SK-N-SH (cell line): ENCODE results near the gene FYN.

Experiments
- FOXM1 ChIP-seq: IDR thresholded peaks from 2 replicates; pipeline ENCODE4 v1.4.0; 2012; ENCODE audit warnings: low read depth, mild to moderate bottlenecking
- GABPA ChIP-seq: IDR thresholded peaks from 2 replicates; pipeline ENCODE4 v1.4.0; 2012; ENCODE audit warnings: low read depth, mild to moderate bottlenecking
- MXI1 ChIP-seq: IDR thresholded peaks from 2 replicates; pipeline ENCODE4 v1.6.1; 2012; ENCODE audit warnings: mild to moderate bottlenecking, low read depth, low read length, improper control_type of control experiment
- POLR2AphosphoS5 ChIP-seq: IDR thresholded peaks from 2 replicates; pipeline ENCODE4 v1.6.1; 2012; ENCODE audit warnings: low read depth, low read length
- REST ChIP-seq: IDR thresholded peaks from 2 replicates; pipeline ENCODE4 v1.6.1; 2012; ENCODE audit warnings: mild to moderate bottlenecking, low read depth, low read length, moderate library complexity
- RXRA ChIP-seq: IDR thresholded peaks from 2 replicates; pipeline ENCODE4 v1.4.0; 2012; ENCODE audit warnings: low read depth, mild to moderate bottlenecking, borderline replicate concordance
- SMC3 ChIP-seq: IDR thresholded peaks from 2 replicates; pipeline ENCODE4 v1.6.1; 2012; ENCODE audit warnings: low read depth, low read length, improper control_type of control experiment
- TF ChIP-seq, protein P1 (sequence below): fragments of 200-600 bp; sonication (generic); IDR thresholded peaks from 2 replicates; pipeline ENCODE4 v1.6.1; 2017; ENCODE audit warnings: antibody characterized with exemption, mild to moderate bottlenecking, moderate library complexity
- TF ChIP-seq, protein P2 (sequence below): IDR thresholded peaks from 2 replicates; pipeline ENCODE4; 2012

DNA sequence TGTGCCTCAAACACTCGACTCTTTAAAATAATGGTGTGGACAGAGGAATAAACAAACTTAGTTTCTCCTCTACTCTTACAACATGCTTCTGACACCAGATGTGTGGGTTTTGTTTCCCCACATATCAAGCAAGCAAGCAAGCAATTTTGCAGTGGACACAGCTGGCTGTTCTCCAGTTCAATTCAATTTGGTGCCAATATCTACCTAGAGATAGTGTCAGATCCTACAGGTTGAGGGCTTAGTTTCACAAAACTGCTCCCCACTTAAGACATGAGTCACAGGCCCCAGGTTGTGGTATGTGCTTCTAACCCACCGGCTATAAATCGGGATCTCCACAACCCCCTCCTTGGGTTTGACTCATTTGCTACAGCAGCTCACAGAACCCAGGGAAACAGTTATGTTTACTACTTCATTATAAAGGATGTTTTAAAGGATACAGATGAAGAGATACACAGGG, 136.2 kb downstream of the FYN start:
- TF ChIP-seq, protein P1, sequence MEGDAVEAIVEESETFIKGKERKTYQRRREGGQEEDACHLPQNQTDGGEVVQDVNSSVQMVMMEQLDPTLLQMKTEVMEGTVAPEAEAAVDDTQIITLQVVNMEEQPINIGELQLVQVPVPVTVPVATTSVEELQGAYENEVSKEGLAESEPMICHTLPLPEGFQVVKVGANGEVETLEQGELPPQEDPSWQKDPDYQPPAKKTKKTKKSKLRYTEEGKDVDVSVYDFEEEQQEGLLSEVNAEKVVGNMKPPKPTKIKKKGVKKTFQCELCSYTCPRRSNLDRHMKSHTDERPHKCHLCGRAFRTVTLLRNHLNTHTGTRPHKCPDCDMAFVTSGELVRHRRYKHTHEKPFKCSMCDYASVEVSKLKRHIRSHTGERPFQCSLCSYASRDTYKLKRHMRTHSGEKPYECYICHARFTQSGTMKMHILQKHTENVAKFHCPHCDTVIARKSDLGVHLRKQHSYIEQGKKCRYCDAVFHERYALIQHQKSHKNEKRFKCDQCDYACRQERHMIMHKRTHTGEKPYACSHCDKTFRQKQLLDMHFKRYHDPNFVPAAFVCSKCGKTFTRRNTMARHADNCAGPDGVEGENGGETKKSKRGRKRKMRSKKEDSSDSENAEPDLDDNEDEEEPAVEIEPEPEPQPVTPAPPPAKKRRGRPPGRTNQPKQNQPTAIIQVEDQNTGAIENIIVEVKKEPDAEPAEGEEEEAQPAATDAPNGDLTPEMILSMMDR: no peak
- TF ChIP-seq FOXM1: no peak
- no peak for TF ChIP-seq SMC3
- TF ChIP-seq MXI1: no peak
- TF ChIP-seq, protein P2, sequence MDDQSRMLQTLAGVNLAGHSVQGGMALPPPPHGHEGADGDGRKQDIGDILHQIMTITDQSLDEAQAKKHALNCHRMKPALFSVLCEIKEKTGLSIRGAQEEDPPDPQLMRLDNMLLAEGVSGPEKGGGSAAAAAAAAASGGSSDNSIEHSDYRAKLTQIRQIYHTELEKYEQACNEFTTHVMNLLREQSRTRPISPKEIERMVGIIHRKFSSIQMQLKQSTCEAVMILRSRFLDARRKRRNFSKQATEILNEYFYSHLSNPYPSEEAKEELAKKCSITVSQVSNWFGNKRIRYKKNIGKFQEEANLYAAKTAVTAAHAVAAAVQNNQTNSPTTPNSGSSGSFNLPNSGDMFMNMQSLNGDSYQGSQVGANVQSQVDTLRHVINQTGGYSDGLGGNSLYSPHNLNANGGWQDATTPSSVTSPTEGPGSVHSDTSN: no peak
- no peak for TF ChIP-seq GABPA
- TF ChIP-seq RXRA: no peak
- no peak for TF ChIP-seq REST
- TF ChIP-seq POLR2AphosphoS5: no peak
